Stimulated activated memory B cell treated with anti-CD40 and anti-IgM and Interleukin-4, amounts not matched to agents 10 μg/mL and 1 μg/mL and 100 μg/mL, for 72 hours (primary cell): ENCODE measurements around the gene PABPN1L.

Experiments
- ATAC-seq: fragments of 150-1000 bp; cut with Tn5 transposase; 2 replicates; pipeline ENCODE4 v1.10.0; 2021
- H3K27ac Mint-ChIP-seq: one replicate; pipeline ENCODE4 v1.8.0; 2022; ENCODE audit warnings: mild to moderate bottlenecking, mixed read lengths
- H3K27me3 Mint-ChIP-seq: one replicate; pipeline ENCODE4 v1.8.0; 2022; ENCODE audit warnings: mixed read lengths
- H3K36me3 Mint-ChIP-seq: one replicate; pipeline ENCODE4 v1.8.0; 2022; ENCODE audit warnings: mixed read lengths
- H3K4me1 Mint-ChIP-seq: one replicate; pipeline ENCODE4 v1.8.0; 2022; ENCODE audit warnings: mixed read lengths
- H3K4me3 Mint-ChIP-seq: one replicate; pipeline ENCODE4 v1.8.0; 2022; ENCODE audit warnings: mild to moderate bottlenecking, moderate library complexity, mixed read lengths
- H3K9me3 Mint-ChIP-seq: one replicate; pipeline ENCODE4 v1.8.0; 2022; ENCODE audit warnings: mixed read lengths

The PABPN1L gene

GRCh38 chr16:88856122-88856827 is 10.2 kb downstream of the PABPN1L start:
- H3K36me3 Mint-ChIP-seq, result peaks cover 14% of the 10 kb centered on the region

GRCh38 chr16:88855736-88856121 is 10.7 kb downstream of the PABPN1L start:
- no peak for ATAC-seq
- H3K27me3 Mint-ChIP-seq, result no peaks in the 10 kb centered on the region
- H3K4me1 Mint-ChIP-seq, result peaks cover 37% of the 10 kb centered on the region
- peak overlapping the region; percentile 73 for H3K27ac Mint-ChIP-seq
- H3K4me3 Mint-ChIP-seq, result peak overlapping the region; percentile 76
- peaks cover 11% of the 10 kb centered on the region for H3K36me3 Mint-ChIP-seq
- no peaks in the 10 kb centered on the region for H3K9me3 Mint-ChIP-seq

More at GRCh38 chr16:88856122-88856827, 10.2 kb downstream of the PABPN1L start:
- Mint-ChIP-seq H3K4me3 (peak overlapping the region; percentile 95), H3K27ac (peak overlapping the region; percentile 82), H3K9me3 (no peaks in the 10 kb centered on the region), H3K4me1 (peaks cover 37% of the 10 kb centered on the region), H3K27me3 (no peaks in the 10 kb centered on the region)
- ATAC-seq, result peak; percentile 60

GRCh38 chr16:88855176-88855575 is 11.3 kb downstream of the PABPN1L start:
- peak overlapping the region; percentile 77 for H3K4me3 Mint-ChIP-seq
- H3K4me1 Mint-ChIP-seq, result peaks cover 37% of the 10 kb centered on the region
- H3K27ac Mint-ChIP-seq, result peak overlapping the region; percentile 73
- ATAC-seq, result no peak
- H3K36me3 Mint-ChIP-seq, result peaks cover 8% of the 10 kb centered on the region
- no peaks in the 10 kb centered on the region for H3K27me3 Mint-ChIP-seq
- no peaks in the 10 kb centered on the region for H3K9me3 Mint-ChIP-seq

GRCh38 chr16:88854306-88855111 is 12.0 kb downstream of the PABPN1L start:
- Mint-ChIP-seq H3K9me3 (no peaks in the 10 kb centered on the region), H3K27me3 (no peaks in the 10 kb centered on the region), H3K4me3 (peak overlapping the region; percentile 77), H3K27ac (peak overlapping the region; percentile 73), H3K4me1 (peaks cover 37% of the 10 kb centered on the region), H3K36me3 (peaks cover 8% of the 10 kb centered on the region)
- ATAC-seq, result peak; percentile 44

- H3K36me3 Mint-ChIP-seq, result peaks cover 8% of the 10 kb centered on the region
These were observed 13.0 kb downstream of the PABPN1L start for GRCh38 chr16:88853325-88853941.

GRCh38 chr16:88851616-88852015 is 14.8 kb downstream of the PABPN1L start:
- Mint-ChIP-seq H3K4me3 (no peak overlapping the region), H3K27me3 (no peaks in the 10 kb centered on the region), H3K9me3 (no peaks in the 10 kb centered on the region), H3K36me3 (peaks cover 8% of the 10 kb centered on the region), H3K27ac (no peak overlapping the region), H3K4me1 (peaks cover 22% of the 10 kb centered on the region)
- ATAC-seq, result no peak

More at GRCh38 chr16:88853325-88853941, 13.0 kb downstream of the PABPN1L start:
- ATAC-seq, result no peak
- Mint-ChIP-seq H3K4me3 (no peak overlapping the region), H3K9me3 (no peaks in the 10 kb centered on the region), H3K4me1 (peaks cover 33% of the 10 kb centered on the region), H3K27me3 (no peaks in the 10 kb centered on the region), H3K27ac (no peak overlapping the region)

GRCh38 chr16:88850531-88851199 is 15.8 kb downstream of the PABPN1L start:
- H3K4me3 Mint-ChIP-seq, result no peak overlapping the region
- H3K36me3 Mint-ChIP-seq, result peaks cover 8% of the 10 kb centered on the region
- no peaks in the 10 kb centered on the region for H3K9me3 Mint-ChIP-seq
- no peak overlapping the region for H3K27ac Mint-ChIP-seq
- peaks cover 17% of the 10 kb centered on the region for H3K4me1 Mint-ChIP-seq
- ATAC-seq, result no peak
- no peaks in the 10 kb centered on the region for H3K27me3 Mint-ChIP-seq

- no peaks in the 10 kb centered on the region for H3K4me1 Mint-ChIP-seq
- ATAC-seq, result peak; percentile 47
- peaks cover 8% of the 10 kb centered on the region for H3K36me3 Mint-ChIP-seq
- H3K27ac Mint-ChIP-seq, result no peak overlapping the region
- H3K4me3 Mint-ChIP-seq, result no peak overlapping the region
- H3K9me3 Mint-ChIP-seq, result no peaks in the 10 kb centered on the region
- H3K27me3 Mint-ChIP-seq, result no peaks in the 10 kb centered on the region
These were observed 17.9 kb downstream of the PABPN1L start for GRCh38 chr16:88848557-88848956.

GRCh38 chr16:88847654-88848053 is 18.8 kb downstream of the PABPN1L start:
- Mint-ChIP-seq H3K27me3 (no peaks in the 10 kb centered on the region), H3K4me3 (no peak overlapping the region)

GRCh38 chr16:88846088-88846487 is 20.4 kb downstream of the PABPN1L start:
- no peak overlapping the region for H3K27ac Mint-ChIP-seq
- peaks cover 8% of the 10 kb centered on the region for H3K4me1 Mint-ChIP-seq
- H3K27me3 Mint-ChIP-seq, result no peaks in the 10 kb centered on the region
- H3K36me3 Mint-ChIP-seq, result no peaks in the 10 kb centered on the region
- H3K9me3 Mint-ChIP-seq, result no peaks in the 10 kb centered on the region
- ATAC-seq, result no peak
- no peak overlapping the region for H3K4me3 Mint-ChIP-seq

More at GRCh38 chr16:88847654-88848053, 18.8 kb downstream of the PABPN1L start:
- ATAC-seq, result no peak
- Mint-ChIP-seq H3K9me3 (no peaks in the 10 kb centered on the region), H3K27ac (no peak overlapping the region), H3K36me3 (peaks cover 8% of the 10 kb centered on the region), H3K4me1 (no peaks in the 10 kb centered on the region)

GRCh38 chr16:88844419-88845036 is 21.9 kb downstream of the PABPN1L start:
- H3K4me1 Mint-ChIP-seq, result peaks cover 8% of the 10 kb centered on the region
- H3K36me3 Mint-ChIP-seq, result peaks cover 10% of the 10 kb centered on the region
- H3K27me3 Mint-ChIP-seq, result no peaks in the 10 kb centered on the region
- H3K27ac Mint-ChIP-seq, result no peak overlapping the region
- H3K4me3 Mint-ChIP-seq, result no peak overlapping the region
- no peak for ATAC-seq
- no peaks in the 10 kb centered on the region for H3K9me3 Mint-ChIP-seq

GRCh38 chr16:88843256-88843655 is 23.2 kb downstream of the PABPN1L start:
- Mint-ChIP-seq H3K9me3 (no peaks in the 10 kb centered on the region), H3K4me1 (peaks cover 8% of the 10 kb centered on the region), H3K27ac (no peak overlapping the region), H3K4me3 (no peak overlapping the region), H3K36me3 (peaks cover 20% of the 10 kb centered on the region), H3K27me3 (no peaks in the 10 kb centered on the region)
- ATAC-seq, result no peak

- H3K9me3 Mint-ChIP-seq, result no peaks in the 10 kb centered on the region
- H3K36me3 Mint-ChIP-seq, result peaks cover 24% of the 10 kb centered on the region
- H3K27me3 Mint-ChIP-seq, result no peaks in the 10 kb centered on the region
- H3K27ac Mint-ChIP-seq, result no peak overlapping the region
- no peak for ATAC-seq
- H3K4me3 Mint-ChIP-seq, result no peak overlapping the region
- peaks cover 8% of the 10 kb centered on the region for H3K4me1 Mint-ChIP-seq
These were observed 23.7 kb downstream of the PABPN1L start for GRCh38 chr16:88842806-88843205.

GRCh38 chr16:88842308-88842756 is 24.1 kb downstream of the PABPN1L start:
- H3K4me3 Mint-ChIP-seq, result no peak overlapping the region
- no peak for ATAC-seq
- H3K9me3 Mint-ChIP-seq, result no peaks in the 10 kb centered on the region
- peaks cover 24% of the 10 kb centered on the region for H3K36me3 Mint-ChIP-seq
- no peaks in the 10 kb centered on the region for H3K27me3 Mint-ChIP-seq
- peaks cover 8% of the 10 kb centered on the region for H3K4me1 Mint-ChIP-seq
- H3K27ac Mint-ChIP-seq, result no peak overlapping the region
